GM23338 (cell line): ENCODE data around the gene PRR12. TPM values are rescaled to one million over a fixed set of nuclear protein-coding genes. Genes with fewer than 3 reads are reported as not detected.

ENCODE experiments used
- ATAC-seq: fragments of 200-7000 bp; cut with Tn5 transposase; 3 replicates; pipeline ENCODE4 v1.9.1; 2020
- DNase-seq: peaks from one replicate; pipeline ENCODE4 v3.0.0-alpha.2; 2015; ENCODE audit warnings: low spot score
- H2AFZ ChIP-seq: fragments of 200-600 bp; sonication (generic); 2 replicates; pipeline ENCODE4 v1.8.0; 2016; ENCODE audit warnings: antibody characterized with exemption, mild to moderate bottlenecking, moderate library complexity
- H3F3A ChIP-seq: fragments of 200-600 bp; sonication (generic); replicated peaks from 2 replicates; pipeline ENCODE4 v1.8.0; 2017; ENCODE audit warnings: antibody characterized with exemption, mixed run types, low read depth
- H3K27ac ChIP-seq: fragments of 200-600 bp; sonication (generic); 2 replicates; pipeline ENCODE4 v1.6.1; 2016; ENCODE audit warnings: low read depth
- H3K27me3 ChIP-seq: fragments of 200-600 bp; sonication (generic); 2 replicates; pipeline ENCODE4 v1.8.0; 2016; ENCODE audit warnings: mild to moderate bottlenecking, mixed run types, moderate library complexity; ENCODE audit not compliant: insufficient read depth
- H3K36me3 ChIP-seq: fragments of 200-600 bp; sonication (generic); 2 replicates; pipeline ENCODE4 v1.8.0; 2016; ENCODE audit warnings: mild to moderate bottlenecking; ENCODE audit not compliant: insufficient read depth
- H3K4me1 ChIP-seq: fragments of 200-600 bp; sonication (generic); 2 replicates; pipeline ENCODE4 v1.8.0; 2016; ENCODE audit warnings: mild to moderate bottlenecking, moderate library complexity; ENCODE audit not compliant: insufficient read depth
- H3K4me2 ChIP-seq: fragments of 200-600 bp; sonication (generic); 2 replicates; pipeline ENCODE4 v1.7.1; 2017; ENCODE audit warnings: mixed run types
- H3K4me3 ChIP-seq: fragments of 200-600 bp; sonication (generic); 2 replicates; pipeline ENCODE4 v1.6.1; 2016; ENCODE audit warnings: mixed run types
- H3K79me2 ChIP-seq: fragments of 200-600 bp; sonication (generic); replicated peaks from 2 replicates; pipeline ENCODE4 v1.8.0; 2017; ENCODE audit warnings: mild to moderate bottlenecking; ENCODE audit not compliant: insufficient read depth
- H3K9me2 ChIP-seq: fragments of 200-600 bp; sonication (generic); 2 replicates; pipeline ENCODE4 v1.8.0; 2017; ENCODE audit not compliant: insufficient read depth
- H4K20me1 ChIP-seq: fragments of 200-600 bp; sonication (generic); replicated peaks from 2 replicates; pipeline ENCODE4 v1.8.0; 2017; ENCODE audit warnings: mild to moderate bottlenecking; ENCODE audit not compliant: insufficient read depth
- H3K27ac Mint-ChIP-seq: 2 replicates; pipeline ENCODE4 v1.8.0; 2020; ENCODE audit warnings: inconsistent platforms, mild to moderate bottlenecking, moderate library complexity, mixed read lengths
- H3K27me3 Mint-ChIP-seq: 3 replicates; pipeline ENCODE4 v1.8.0; 2022; ENCODE audit warnings: low read depth, mild to moderate bottlenecking, moderate library complexity, mixed read lengths, inconsistent platforms; ENCODE audit not compliant: insufficient read depth, poor library complexity
- H3K36me3 Mint-ChIP-seq: 3 replicates; pipeline ENCODE4 v1.8.0; 2021; ENCODE audit warnings: low read depth, mild to moderate bottlenecking, inconsistent platforms, moderate library complexity, mixed read lengths
- H3K4me1 Mint-ChIP-seq: 3 replicates; pipeline ENCODE4 v1.8.0; 2020; ENCODE audit warnings: mild to moderate bottlenecking, inconsistent platforms, mixed read lengths
- H3K4me3 Mint-ChIP-seq: 3 replicates; pipeline ENCODE4 v1.8.0; 2021; ENCODE audit warnings: moderate library complexity, mild to moderate bottlenecking, inconsistent platforms, mixed read lengths
- H3K9me3 Mint-ChIP-seq: 3 replicates; pipeline ENCODE4 v1.8.0; 2020; ENCODE audit warnings: moderate library complexity, mild to moderate bottlenecking, inconsistent platforms, mixed read lengths
- ETS1 ChIP-seq: IDR thresholded peaks from 2 replicates; pipeline ENCODE4 v1.6.1; 2016; ENCODE audit warnings: antibody characterized with exemption
- EZH2 ChIP-seq: fragments of 200-600 bp; sonication (generic); IDR thresholded peaks from one replicate; pipeline ENCODE4 v1.8.0; 2017; ENCODE audit warnings: antibody characterized with exemption, mild to moderate bottlenecking, low read depth; ENCODE audit not compliant: unreplicated experiment
- NANOG ChIP-seq: IDR thresholded peaks from 2 replicates; pipeline ENCODE4 v1.6.1; 2016; ENCODE audit warnings: antibody characterized with exemption, borderline replicate concordance
- POLR2AphosphoS5 ChIP-seq: IDR thresholded peaks from 2 replicates; pipeline ENCODE4 v1.6.1; 2016; ENCODE audit warnings: antibody characterized with exemption, low read depth
- polyA plus RNA-seq: library from polyadenylated mRNA; unstranded; fragments of >200 nt; fragmentation: Nextera tagmentation; extraction: Ambion mirVana; gene quantifications from 2 replicates; pipeline ENCODE4 v1.2.1, GENCODE V29; 2016
- total RNA-seq: library from RNA; depleted of rRNA; stranded (reverse); fragments of >200 nt; shearing (Covaris generic); gene quantifications from 2 replicates; pipeline ENCODE4 v1.2.3, GENCODE V29; 2014
- TF ChIP-seq, protein P1 (sequence below): IDR thresholded peaks from one replicate; pipeline ENCODE4 v1.6.1; 2018; ENCODE audit warnings: antibody characterized with exemption; ENCODE audit not compliant: unreplicated experiment
- TF ChIP-seq, protein P2 (sequence below): fragments of 250-450 bp; sonication (Bioruptor Pico); IDR thresholded peaks from 2 replicates; pipeline ENCODE4 v1.5.0; 2020; ENCODE audit warnings: mild to moderate bottlenecking, moderate library complexity

The PRR12 gene
- total and polyA plus RNA-seq, 2 experiments from 2014 or later: 8.6 to 41.6 TPM

- TF ChIP-seq, protein P1, sequence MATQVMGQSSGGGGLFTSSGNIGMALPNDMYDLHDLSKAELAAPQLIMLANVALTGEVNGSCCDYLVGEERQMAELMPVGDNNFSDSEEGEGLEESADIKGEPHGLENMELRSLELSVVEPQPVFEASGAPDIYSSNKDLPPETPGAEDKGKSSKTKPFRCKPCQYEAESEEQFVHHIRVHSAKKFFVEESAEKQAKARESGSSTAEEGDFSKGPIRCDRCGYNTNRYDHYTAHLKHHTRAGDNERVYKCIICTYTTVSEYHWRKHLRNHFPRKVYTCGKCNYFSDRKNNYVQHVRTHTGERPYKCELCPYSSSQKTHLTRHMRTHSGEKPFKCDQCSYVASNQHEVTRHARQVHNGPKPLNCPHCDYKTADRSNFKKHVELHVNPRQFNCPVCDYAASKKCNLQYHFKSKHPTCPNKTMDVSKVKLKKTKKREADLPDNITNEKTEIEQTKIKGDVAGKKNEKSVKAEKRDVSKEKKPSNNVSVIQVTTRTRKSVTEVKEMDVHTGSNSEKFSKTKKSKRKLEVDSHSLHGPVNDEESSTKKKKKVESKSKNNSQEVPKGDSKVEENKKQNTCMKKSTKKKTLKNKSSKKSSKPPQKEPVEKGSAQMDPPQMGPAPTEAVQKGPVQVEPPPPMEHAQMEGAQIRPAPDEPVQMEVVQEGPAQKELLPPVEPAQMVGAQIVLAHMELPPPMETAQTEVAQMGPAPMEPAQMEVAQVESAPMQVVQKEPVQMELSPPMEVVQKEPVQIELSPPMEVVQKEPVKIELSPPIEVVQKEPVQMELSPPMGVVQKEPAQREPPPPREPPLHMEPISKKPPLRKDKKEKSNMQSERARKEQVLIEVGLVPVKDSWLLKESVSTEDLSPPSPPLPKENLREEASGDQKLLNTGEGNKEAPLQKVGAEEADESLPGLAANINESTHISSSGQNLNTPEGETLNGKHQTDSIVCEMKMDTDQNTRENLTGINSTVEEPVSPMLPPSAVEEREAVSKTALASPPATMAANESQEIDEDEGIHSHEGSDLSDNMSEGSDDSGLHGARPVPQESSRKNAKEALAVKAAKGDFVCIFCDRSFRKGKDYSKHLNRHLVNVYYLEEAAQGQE: no peak
- TF ChIP-seq POLR2AphosphoS5 (peak; percentile 98), ETS1 (peak; percentile 9; the same call in 1 of the 2 replicates), NANOG (no peak)
Measured at GRCh38 chr19:49590071-49590970, 661 bp upstream of the PRR12 start (continued).

DNA sequence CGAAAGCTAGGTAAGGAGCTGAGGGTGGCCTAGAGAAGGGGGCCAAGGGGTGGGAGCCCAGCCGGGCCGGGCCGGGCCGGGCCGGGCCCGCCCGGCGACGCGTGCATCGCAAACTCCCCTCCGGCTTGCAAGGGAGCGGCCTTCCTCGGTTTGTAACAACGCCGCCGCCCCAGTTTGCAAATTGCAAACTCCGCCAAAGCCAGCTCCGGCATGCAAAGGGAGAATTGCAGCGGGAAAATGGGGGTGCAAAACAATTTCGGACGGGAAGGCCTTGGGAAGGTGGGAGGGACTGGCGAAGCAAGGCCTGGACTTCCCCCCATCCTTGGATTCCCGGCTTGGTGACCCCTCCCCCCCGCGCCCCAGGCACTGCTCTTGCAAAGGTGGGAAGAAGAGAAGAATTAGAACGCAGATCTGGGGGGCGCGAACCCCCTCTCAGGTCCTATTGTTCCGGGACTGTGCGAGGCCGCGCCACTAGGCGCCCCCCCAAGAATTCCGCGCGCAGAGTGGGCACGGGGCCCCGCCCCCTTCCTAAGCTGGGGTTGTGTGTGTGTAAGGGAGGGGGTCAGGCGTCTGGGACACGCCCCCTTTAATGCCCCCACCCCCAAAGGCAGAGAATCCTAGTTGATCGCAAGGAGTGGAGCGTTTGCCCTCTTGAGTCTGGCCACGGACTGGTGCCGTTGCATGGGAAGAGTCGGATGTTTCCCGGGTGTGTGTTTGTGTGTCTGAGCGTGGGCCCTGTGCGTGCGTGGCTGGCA lies 926 bp downstream of the PRR12 start:
- H3K27ac Mint-ChIP-seq: peak overlapping the region; percentile 90

More for the DNA sequence above, 926 bp downstream of the PRR12 start:
- Mint-ChIP-seq H3K9me3 (no peaks in the 10 kb centered on the region; the same call in 2 of the 3 replicates), H3K4me1 (peaks cover 12% of the 10 kb centered on the region), H3K4me3 (peak overlapping the region; percentile 90), H3K36me3 (peaks cover 26% of the 10 kb centered on the region), H3K27me3 (peaks cover 22% of the 10 kb centered on the region)
- ATAC-seq (peak; percentile 0; the same call in 2 of the 3 replicates), DNase-seq (peak; percentile 82)
- peaks cover 24% of the 10 kb centered on the region for H3F3A ChIP-seq
- H2AFZ ChIP-seq: no peak overlapping the region
- no peaks in the 10 kb centered on the region; the same call in 1 of the 2 replicates for H4K20me1 ChIP-seq
- H3K36me3 ChIP-seq: peaks cover 8% of the 10 kb centered on the region; the same call in 1 of the 2 replicates
- peak overlapping the region; percentile 88 for H3K4me2 ChIP-seq
- TF ChIP-seq EZH2 (no peak), POLR2AphosphoS5 (peak; percentile 41)
- TF ChIP-seq, protein P2, sequence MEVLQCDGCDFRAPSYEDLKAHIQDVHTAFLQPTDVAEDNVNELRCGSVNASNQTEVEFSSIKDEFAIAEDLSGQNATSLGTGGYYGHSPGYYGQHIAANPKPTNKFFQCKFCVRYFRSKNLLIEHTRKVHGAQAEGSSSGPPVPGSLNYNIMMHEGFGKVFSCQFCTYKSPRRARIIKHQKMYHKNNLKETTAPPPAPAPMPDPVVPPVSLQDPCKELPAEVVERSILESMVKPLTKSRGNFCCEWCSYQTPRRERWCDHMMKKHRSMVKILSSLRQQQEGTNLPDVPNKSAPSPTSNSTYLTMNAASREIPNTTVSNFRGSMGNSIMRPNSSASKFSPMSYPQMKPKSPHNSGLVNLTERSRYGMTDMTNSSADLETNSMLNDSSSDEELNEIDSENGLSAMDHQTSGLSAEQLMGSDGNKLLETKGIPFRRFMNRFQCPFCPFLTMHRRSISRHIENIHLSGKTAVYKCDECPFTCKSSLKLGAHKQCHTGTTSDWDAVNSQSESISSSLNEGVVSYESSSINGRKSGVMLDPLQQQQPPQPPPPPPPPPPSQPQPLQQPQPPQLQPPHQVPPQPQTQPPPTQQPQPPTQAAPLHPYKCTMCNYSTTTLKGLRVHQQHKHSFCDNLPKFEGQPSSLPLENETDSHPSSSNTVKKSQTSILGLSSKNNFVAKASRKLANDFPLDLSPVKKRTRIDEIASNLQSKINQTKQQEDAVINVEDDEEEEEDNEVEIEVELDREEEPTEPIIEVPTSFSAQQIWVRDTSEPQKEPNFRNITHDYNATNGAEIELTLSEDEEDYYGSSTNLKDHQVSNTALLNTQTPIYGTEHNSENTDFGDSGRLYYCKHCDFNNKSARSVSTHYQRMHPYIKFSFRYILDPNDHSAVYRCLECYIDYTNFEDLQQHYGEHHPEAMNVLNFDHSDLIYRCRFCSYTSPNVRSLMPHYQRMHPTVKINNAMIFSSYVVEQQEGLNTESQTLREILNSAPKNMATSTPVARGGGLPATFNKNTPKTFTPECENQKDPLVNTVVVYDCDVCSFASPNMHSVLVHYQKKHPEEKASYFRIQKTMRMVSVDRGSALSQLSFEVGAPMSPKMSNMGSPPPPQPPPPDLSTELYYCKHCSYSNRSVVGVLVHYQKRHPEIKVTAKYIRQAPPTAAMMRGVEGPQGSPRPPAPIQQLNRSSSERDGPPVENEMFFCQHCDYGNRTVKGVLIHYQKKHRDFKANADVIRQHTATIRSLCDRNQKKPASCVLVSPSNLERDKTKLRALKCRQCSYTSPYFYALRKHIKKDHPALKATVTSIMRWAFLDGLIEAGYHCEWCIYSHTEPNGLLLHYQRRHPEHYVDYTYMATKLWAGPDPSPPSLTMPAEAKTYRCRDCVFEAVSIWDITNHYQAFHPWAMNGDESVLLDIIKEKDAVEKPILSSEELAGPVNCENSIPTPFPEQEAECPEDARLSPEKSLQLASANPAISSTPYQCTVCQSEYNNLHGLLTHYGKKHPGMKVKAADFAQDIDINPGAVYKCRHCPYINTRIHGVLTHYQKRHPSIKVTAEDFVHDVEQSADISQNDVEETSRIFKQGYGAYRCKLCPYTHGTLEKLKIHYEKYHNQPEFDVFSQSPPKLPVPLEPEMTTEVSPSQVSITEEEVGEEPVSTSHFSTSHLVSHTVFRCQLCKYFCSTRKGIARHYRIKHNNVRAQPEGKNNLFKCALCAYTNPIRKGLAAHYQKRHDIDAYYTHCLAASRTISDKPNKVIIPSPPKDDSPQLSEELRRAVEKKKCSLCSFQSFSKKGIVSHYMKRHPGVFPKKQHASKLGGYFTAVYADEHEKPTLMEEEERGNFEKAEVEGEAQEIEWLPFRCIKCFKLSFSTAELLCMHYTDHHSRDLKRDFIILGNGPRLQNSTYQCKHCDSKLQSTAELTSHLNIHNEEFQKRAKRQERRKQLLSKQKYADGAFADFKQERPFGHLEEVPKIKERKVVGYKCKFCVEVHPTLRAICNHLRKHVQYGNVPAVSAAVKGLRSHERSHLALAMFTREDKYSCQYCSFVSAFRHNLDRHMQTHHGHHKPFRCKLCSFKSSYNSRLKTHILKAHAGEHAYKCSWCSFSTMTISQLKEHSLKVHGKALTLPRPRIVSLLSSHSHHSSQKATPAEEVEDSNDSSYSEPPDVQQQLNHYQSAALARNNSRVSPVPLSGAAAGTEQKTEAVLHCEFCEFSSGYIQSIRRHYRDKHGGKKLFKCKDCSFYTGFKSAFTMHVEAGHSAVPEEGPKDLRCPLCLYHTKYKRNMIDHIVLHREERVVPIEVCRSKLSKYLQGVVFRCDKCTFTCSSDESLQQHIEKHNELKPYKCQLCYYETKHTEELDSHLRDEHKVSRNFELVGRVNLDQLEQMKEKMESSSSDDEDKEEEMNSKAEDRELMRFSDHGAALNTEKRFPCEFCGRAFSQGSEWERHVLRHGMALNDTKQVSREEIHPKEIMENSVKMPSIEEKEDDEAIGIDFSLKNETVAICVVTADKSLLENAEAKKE (CRISPR knock-in tag): no peak
- peak overlapping the region; percentile 99 for H3K4me3 ChIP-seq
- H3K79me2 ChIP-seq: peaks cover 38% of the 10 kb centered on the region
- H3K27ac ChIP-seq: peak overlapping the region; percentile 99
- peaks cover 9% of the 10 kb centered on the region for H3K4me1 ChIP-seq
- no peaks in the 10 kb centered on the region for H3K9me2 ChIP-seq
- no peaks in the 10 kb centered on the region for H3K27me3 ChIP-seq
